Spleen (tissue), 11 donors: ENCODE results near the gene ACAN. TPM values are rescaled to one million over a fixed set of nuclear protein-coding genes. Genes with fewer than 3 reads are reported as not detected.

Experiments used
- DNase-seq: peaks from one replicate; pipeline ENCODE4 v3.0.0-alpha.2; 2020
- H3K27ac ChIP-seq, 8 donors: fragments of 200-600 bp; sonication (generic) in 7 of 8; 1 replicate in 4 of 8; 2 replicates in 4 of 8; pipeline versions ENCODE4 v1.5.0 to v1.8.0; 2016 to 2021; ENCODE audit warnings: inconsistent platforms in 4 of 8, mild to moderate bottlenecking in 4 of 8, moderate library complexity in 1 of 8
- H3K27me3 ChIP-seq, 7 donors: fragments of 200-600 bp; sonication (generic) in 6 of 7; replicated peaks in 1 of 7; 1 replicate in 4 of 7; 2 replicates in 3 of 7; pipeline versions ENCODE4 v1.5.0 to v1.8.0; 2016 to 2021; ENCODE audit warnings: inconsistent platforms in 3 of 7, mild to moderate bottlenecking in 1 of 7
- H3K36me3 ChIP-seq, 6 donors: fragments of 200-600 bp; sonication (generic) in 5 of 6; 1 replicate in 4 of 6; 2 replicates in 2 of 6; pipeline versions ENCODE4 v1.5.0 to v1.8.0; 2016 to 2021; ENCODE audit warnings: inconsistent platforms in 2 of 6
- H3K4me1 ChIP-seq, 6 donors: fragments of 200-600 bp; sonication (generic) in 5 of 6; 1 replicate in 3 of 6; 2 replicates in 3 of 6; pipeline versions ENCODE4 v1.5.0 to v1.8.0; 2016 to 2021; ENCODE audit warnings: inconsistent platforms in 3 of 6
- H3K4me3 ChIP-seq, 8 donors: fragments of 200-600 bp; sonication (generic) in 7 of 8; 1 replicate in 4 of 8; 2 replicates in 4 of 8; pipeline versions ENCODE4 v1.5.0 to v1.8.0; 2016 to 2021; ENCODE audit warnings: inconsistent platforms in 4 of 8, mild to moderate bottlenecking in 4 of 8, moderate library complexity in 2 of 8
- H3K9me3 ChIP-seq, 8 donors: fragments of 200-600 bp; sonication (generic) in 7 of 8; 1 replicate in 4 of 8; 2 replicates in 4 of 8; pipeline versions ENCODE4 v1.5.0 to v1.8.0; 2016 to 2021; ENCODE audit warnings: inconsistent platforms in 4 of 8
- CTCF ChIP-seq, 11 experiments: fragments of 200-600 bp in 7 of 11; fragments of 450-650 bp in 4 of 11; sonication (generic) in 4 of 11; IDR thresholded peaks in 8 of 11; conservative IDR thresholded peaks in 3 of 11; 1 replicate in 7 of 11; 2 replicates in 4 of 11; pipeline versions ENCODE4 v1.4.0 to v1.8.0; 2016 to 2021; ENCODE audit warnings: antibody characterized with exemption in 11 of 11, inconsistent platforms in 4 of 11, mild to moderate bottlenecking in 1 of 11
- POLR2A ChIP-seq, 3 donors: fragments of 450-650 bp; IDR thresholded peaks; one replicate each; pipeline ENCODE4 v1.5.1; 2017; ENCODE audit warnings: antibody characterized with exemption in 3 of 3, mild to moderate bottlenecking in 1 of 3
- POLR2AphosphoS5 ChIP-seq, 3 donors: sonication (generic); formaldehyde crosslinking; IDR thresholded peaks; one replicate each; pipeline ENCODE4 v1.5.1; 2017; ENCODE audit warnings: antibody characterized with exemption in 3 of 3
- WGBS, 5 donors: extraction: QIAGEN DNeasy Blood & Tissue Kit in 3 of 5; methylation state at CpG; one replicate each; pipeline versions ENCODE4 v1.1.5 to v1.1.7; 2013 to 2018; 5-methylcytosine and 5-hydroxymethylcytosine counted together
- intact Hi-C: fragments of 100-400 bp; cut with DNase I; formaldehyde crosslinking; loops from one replicate; pipeline ENCODE4 v1.15.0; 2023; ENCODE audit warnings: low total_unique reads
- polyA plus RNA-seq, 3 donors: library from polyadenylated mRNA; stranded (reverse); fragments of 200-250 nt; gene quantifications; one replicate each; pipeline ENCODE4 v1.2.1, GENCODE V29; 2013
- total RNA-seq, 7 donors: library from RNA; depleted of rRNA in 3 of 7; stranded (reverse); fragments of >200 nt in 3 of 7; fragmentation: NEBNext Ultra II Directional in 4 of 7; extraction: Animal tissue kit (Norgen Biotek cat#: 25700) in 4 of 7; gene quantifications; one replicate each; pipeline versions ENCODE4 v1.1.0 to v1.2.1, GENCODE V29; 2016 to 2021
- donor health status: healthy with polysubstance abuse.
- donor health status: DM: no; HTN: no; CAD: no; lungs with moderate emphysema.
- donor health status: DM: no; HTN: no; CAD: no.
- donor health status: Bipolar disorder and iron deficiency.
- donor health status: healthy.
- donor health status: DM: no; HTN: no; CAD: no.
- donor health status: DM: yes; HTN: yes; CAD: no.

ACAN gene
- total and polyA plus RNA-seq, 10 donors, result 0.09 to 2.1 (median 0.87) TPM

- Histone ChIP-seq H3K9me3 (no peaks in the 10 kb centered on the region), H3K4me1 (peaks cover 3 to 41% (median 28%) of the 10 kb centered on the region in 6 donors), H3K36me3 (peaks cover 0 to 36% (median 0%) of the 10 kb centered on the region in 6 donors), H3K27ac (no peak overlapping the region), H3K4me3 (no peak overlapping the region), H3K27me3 (peaks cover 0 to 8% (median 2%) of the 10 kb centered on the region in 7 donors)
- DNase-seq, result no peak
- TF ChIP-seq POLR2AphosphoS5 (IDR thresholded peaks at IDR 0.05) (peak in 1 of 3 donors; percentile 8), POLR2A (IDR thresholded peaks at IDR 0.05) (no peak), CTCF (IDR thresholded peaks at IDR 0.05 in 8 of 11, conservative IDR thresholded peaks at IDR 0.05 in 3 of 11) (no peak)
- 90 to 96% (median 93%) methylated on average over 9 to 12 of the region's 12 CpGs for WGBS, 5 donors
- intact Hi-C loops, result loop anchor here (10.0 kb wide), 2 partner anchors 114 to 274 kb away; no protein-coding TSS in a partner anchor
These were observed 97.2 kb downstream of the ACAN start for GRCh38 chr15:88900309-88900981.

- WGBS, 5 donors, result 69 to 93% (median 85%) methylated on average over 5 of the region's 5 CpGs
- peaks cover 3 to 36% (median 23%) of the 10 kb centered on the region in 6 donors for H3K4me1 ChIP-seq
- intact Hi-C loops, result loop anchor here (10.0 kb wide), 2 partner anchors 114 to 274 kb away; no protein-coding TSS in a partner anchor
- peaks cover 0 to 2% (median 0%) of the 10 kb centered on the region in 7 donors for H3K27me3 ChIP-seq
- DNase-seq, result no peak
- H3K27ac ChIP-seq, result no peak overlapping the region
- peaks cover 0 to 42% (median 0%) of the 10 kb centered on the region in 6 donors for H3K36me3 ChIP-seq
- H3K9me3 ChIP-seq, result no peaks in the 10 kb centered on the region
- TF ChIP-seq CTCF (IDR thresholded peaks at IDR 0.05 in 8 of 11, conservative IDR thresholded peaks at IDR 0.05 in 3 of 11) (no peak), POLR2AphosphoS5 (IDR thresholded peaks at IDR 0.05) (no peak), POLR2A (IDR thresholded peaks at IDR 0.05) (no peak)
- no peak overlapping the region for H3K4me3 ChIP-seq
These were observed 97.8 kb downstream of the ACAN start for GRCh38 chr15:88900982-88901418.

- peak; percentile 43 for DNase-seq
- H3K4me3 ChIP-seq, result no peak overlapping the region
- no peak overlapping the region for H3K27ac ChIP-seq
- no peaks in the 10 kb centered on the region for H3K9me3 ChIP-seq
- no peaks in the 10 kb centered on the region for H3K27me3 ChIP-seq
- H3K36me3 ChIP-seq, result peaks cover 0 to 49% (median 0%) of the 10 kb centered on the region in 6 donors
- H3K4me1 ChIP-seq, result peaks cover 3 to 29% (median 22%) of the 10 kb centered on the region in 6 donors
- intact Hi-C loops, result loop anchor here (10.0 kb wide), 2 partner anchors 113 to 273 kb away; no protein-coding TSS in a partner anchor
- no peak for TF ChIP-seq POLR2AphosphoS5 (IDR thresholded peaks at IDR 0.05)
- no peak for TF ChIP-seq POLR2A (IDR thresholded peaks at IDR 0.05)
- no peak for TF ChIP-seq CTCF (IDR thresholded peaks at IDR 0.05 in 8 of 11, conservative IDR thresholded peaks at IDR 0.05 in 3 of 11)
- WGBS, 5 donors, result 87 to 95% (median 90%) methylated on average over 13 to 15 of the region's 15 CpGs
These were observed 98.4 kb downstream of the ACAN start for GRCh38 chr15:88901508-88902220.
